Measurements from ENCODE around the gene CREG2.
"Not testable (repeated sequence)": the region's sequence is repeated elsewhere in the genome, so short reads cannot be mapped to it uniquely, and the experiment has no call there.

Gene CREG2

GRCh38 chr2:101369100-101369499, 18.2 kb downstream of the CREG2 start:
- no peak for DNase-seq

- DNase-seq = no peak
Observed at GRCh38 chr2:101368376-101368775, 18.9 kb downstream of the CREG2 start.

DNA sequence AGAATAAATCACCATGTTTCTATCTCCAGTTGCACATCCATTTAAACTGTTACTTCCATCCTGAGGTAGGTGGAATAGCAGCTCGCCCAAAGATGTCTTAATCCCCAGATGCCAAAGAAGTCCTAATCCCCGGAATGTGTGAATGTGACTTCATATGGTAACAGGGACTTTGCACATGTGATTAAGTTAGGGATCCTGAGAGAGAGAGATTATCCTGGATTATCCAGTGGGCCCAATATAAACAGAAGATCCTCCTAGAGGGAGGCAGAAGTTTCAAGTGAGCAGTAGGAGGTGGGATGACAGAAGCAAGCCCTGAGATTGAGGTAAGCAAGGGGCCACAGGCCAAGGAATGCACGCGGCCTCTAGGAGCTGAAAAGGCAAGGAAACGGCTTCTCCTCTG, 19.8 kb downstream of the CREG2 start:
- peak; percentile 15 for DNase-seq

- no peak for DNase-seq
Observed at GRCh38 chr2:101364878-101365277, 22.4 kb downstream of the CREG2 start.

DNA sequence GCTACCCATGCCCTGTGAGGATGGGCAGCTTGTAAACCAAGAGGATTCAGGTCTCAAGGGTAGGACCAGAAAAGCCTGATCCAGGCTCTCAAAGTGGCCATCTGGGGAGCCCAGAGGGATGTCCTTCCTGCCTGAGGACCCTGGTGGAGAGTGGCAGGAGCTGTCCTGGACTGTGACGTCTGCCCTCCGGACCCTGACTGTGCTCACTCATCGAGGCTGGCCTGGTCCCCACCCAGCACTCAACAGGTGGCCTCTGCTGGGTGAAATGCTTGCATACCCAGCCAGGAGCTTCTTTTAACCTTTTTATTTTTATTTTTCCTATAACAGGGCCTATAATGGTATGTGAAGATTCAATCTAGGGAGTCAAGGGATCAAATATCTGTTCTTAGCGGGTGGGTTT, 24.5 kb downstream of the CREG2 start:
- DNase-seq = no peak

DNA sequence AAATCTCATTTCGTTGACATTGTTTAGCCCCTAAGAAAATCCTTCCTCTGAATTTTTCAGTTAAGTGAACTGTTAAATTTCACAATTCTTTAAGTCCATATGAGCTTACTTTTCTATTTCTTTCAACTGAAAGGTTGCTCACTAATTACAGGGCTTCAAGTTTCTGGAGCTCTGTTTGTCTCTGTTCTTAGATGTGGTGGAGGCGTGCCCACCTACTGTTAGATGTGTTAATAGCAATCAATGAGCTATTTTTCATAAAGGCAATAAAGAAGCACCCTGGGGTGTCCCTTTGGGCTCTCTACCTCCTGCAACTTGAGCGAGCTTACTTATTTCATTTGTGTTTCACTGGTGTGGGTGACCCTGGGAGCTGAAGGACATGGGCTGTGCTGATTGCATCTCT, 25.0 kb downstream of the CREG2 start:
- DNase-seq = no peak

- DNase-seq = no peak
Observed at GRCh38 chr2:101361522-101361921, 25.8 kb downstream of the CREG2 start.

DNA sequence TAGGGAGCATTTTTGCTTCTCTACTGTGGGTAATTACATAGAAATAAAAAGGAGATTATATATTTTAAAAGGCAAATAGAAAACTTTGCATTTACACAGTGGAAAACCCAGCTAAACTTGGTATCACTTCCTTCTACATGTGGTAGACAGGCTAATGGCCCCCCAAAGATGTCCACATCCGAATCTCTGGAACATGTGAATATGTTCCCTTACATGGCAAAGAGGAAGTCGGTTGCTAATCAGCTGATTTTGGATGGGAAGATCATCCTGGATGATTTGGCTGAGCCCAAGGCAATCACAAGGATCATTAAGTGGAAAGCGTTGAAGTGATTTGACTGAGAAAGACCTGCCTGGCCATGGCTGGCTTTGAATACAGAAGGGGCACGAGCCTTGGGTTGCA, 26.2 kb downstream of the CREG2 start:
- no peak for DNase-seq

- DNase-seq = no peak
Observed at GRCh38 chr2:101360232-101360631, 27.1 kb downstream of the CREG2 start.

DNA sequence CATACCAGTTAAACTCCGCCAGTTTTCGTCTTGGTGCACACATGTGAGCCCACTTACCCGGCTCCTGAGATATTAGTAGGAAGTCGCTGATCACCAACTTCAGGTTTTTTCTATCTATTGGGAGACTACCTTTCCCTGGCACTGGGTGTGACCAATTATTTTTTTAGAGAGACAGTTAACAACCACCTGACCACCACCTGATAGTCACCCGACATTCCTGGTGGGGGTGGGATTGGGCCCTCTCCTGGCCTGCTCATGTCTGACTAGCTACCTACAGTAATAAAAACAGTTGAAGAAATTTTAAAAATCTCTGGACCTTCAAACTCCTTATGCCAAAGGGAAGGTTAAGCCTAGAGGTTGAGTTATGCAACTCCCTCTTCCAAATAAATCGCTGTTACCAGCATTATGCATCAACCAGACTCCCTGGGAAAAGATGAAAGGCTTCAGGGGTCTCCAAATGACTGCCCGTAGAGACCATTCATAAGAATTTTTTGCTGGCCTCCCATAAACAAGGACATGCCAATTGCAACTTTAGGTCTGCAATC, 27.8 kb downstream of the CREG2 start:
- no peak for DNase-seq

DNA sequence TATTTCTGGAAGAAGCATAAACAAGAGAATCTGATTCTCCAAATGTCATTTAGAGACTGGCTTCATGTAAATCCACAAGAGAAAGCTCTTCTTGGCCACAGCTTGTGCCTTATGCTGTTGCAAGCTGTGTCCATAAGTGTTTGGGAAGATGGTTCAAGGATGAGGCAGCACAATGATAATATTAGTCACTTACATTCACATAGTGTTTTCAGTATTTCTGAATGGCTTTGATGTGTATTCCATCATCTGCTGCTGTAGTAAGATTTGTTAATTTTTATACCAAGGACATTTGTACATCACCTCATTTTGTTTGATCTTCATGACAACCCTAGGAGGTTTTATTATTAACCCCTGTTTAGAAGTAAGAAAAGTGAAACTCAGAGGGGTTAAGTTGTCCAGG, 29.9 kb downstream of the CREG2 start:
- no peak for DNase-seq

GRCh38 chr2:101356521-101356920, 30.8 kb downstream of the CREG2 start:
- DNase-seq = no peak

DNA sequence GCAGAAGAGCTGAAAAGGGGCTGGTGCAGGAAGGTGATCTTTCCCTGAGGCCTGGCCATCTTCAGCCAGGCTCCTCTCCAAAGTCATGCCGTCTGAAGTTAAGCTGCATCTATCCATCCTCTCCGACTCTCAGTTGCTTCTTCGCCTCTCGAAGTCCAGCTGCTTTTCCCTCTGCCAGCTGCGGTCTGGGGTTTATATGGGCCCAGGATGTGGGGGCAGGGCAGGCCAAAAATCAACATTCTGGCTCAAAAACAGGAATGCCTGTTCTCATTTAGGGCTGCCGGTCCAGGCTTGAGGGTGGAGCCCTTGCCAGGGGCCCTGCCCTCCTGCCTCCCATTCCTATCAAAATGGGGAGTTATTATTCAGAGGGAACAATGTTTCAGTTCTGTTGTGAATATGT, 31.2 kb downstream of the CREG2 start:
- DNase-seq = no peak

DNA sequence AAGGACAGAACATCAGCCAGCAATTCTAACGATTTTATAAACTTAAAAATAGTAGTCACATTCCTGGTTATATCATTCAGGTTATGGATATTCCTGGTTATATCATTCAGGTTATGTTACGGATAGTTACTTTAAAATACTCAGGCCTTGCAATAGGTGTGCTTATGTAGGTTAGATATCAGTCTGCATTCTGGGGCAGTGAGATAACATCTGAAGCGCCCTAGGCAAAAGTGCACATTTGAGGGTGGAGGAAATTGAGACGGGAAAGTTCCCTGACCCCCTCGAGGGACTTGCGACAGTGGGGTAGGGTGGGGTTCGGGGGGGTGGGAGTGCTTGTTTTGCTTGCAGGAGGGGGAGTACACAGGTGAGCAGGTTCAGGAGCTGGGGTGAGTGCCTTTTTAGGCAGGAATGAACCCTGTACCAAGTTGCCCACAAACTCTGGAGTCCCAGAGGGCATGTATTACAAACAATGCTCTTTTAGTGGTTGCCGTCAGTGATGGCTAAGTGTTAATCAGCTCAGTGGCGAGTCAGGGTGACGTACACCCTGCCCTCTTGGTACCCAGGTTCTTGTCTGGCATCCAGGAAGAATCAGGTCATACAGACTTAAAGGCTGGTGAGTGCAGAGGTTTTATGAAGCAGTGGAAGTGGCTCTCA, 31.8 kb downstream of the CREG2 start:
- no peak for DNase-seq

DNA sequence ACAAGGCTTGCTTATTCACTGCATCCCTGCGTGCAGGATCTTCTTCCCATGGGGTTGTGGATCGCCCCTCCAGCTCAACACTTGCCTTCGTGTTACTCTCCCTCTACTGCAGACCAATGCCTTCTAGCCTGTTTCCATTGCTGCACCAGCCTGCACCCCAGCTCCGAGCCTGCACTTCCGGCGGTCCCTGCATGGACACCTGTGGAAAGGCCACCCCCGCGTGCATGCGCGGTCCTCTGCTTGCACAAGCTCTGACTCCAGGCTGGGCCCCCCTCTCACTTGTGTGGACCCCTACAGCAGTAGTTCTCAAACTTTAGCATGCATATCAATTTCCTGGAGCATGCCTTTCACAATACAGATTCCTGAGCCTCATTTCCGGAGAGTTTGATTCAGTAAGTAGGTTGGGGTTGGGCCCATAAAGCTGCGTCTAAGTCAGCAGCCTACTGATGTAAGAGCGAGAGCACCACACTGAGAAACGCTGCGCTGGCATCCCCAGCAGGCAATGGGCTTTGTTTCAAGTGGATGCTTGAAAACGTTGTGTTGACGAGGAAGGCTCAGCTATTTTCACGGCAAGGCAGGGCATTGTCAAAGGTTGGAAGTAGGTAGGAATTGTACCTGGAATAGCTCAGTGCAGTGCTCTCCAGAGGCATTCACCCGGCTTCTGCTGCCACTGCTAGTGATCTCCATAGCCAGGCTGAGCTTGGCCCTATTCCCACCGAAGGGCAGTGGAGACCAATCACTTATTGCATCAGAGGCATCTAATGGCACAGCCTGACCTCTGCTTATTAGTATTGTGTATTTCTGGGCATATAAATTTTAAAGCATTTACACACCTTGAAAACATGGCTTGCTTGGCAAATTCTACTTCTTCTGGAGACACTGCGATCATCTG, 32.6 kb downstream of the CREG2 start:
- DNase-seq = no peak

GRCh38 chr2:101352631-101353030, 34.7 kb downstream of the CREG2 start:
- DNase-seq = not testable (repeated sequence)

- no peak for DNase-seq
Observed at GRCh38 chr2:101351207-101351606, 36.1 kb downstream of the CREG2 start.

DNA sequence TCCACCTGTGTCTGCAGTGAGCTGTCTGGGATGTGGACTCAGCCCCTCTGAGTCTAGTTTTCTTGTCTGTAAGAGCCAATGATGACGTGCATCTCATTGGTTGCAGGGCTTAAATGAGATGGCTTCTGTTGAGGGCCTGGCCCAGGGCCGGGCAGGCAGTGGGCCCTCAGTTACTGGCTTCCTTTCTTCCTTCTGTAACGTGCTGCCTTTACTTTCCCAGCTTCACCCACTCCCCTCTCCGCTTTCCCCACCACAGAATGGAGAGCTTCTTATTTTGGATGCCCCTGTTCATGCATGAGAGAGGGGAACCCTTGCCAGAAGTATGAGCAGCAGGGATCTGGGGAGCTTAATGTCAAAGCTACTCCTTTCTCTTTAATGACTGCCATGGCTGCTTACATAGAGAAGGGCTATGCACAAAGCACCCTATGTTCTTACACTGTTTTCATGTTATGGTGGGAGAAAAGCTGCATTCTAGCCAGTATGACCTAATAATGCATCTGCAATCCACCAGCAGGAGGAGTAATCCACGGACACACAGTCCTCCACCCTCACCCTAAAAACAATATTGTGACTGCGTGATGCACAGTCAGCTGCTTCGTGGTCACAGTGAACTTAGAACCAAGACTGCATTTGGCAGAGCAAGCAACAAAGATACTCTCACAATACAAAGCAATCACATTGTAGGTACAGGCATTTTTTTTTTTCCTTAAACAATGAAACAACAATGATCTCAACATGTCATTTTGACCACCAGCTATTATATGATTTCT, 37.2 kb downstream of the CREG2 start:
- DNase-seq = no peak

- DNase-seq = no peak
Observed at GRCh38 chr2:101348883-101349282, 38.4 kb downstream of the CREG2 start.

DNA sequence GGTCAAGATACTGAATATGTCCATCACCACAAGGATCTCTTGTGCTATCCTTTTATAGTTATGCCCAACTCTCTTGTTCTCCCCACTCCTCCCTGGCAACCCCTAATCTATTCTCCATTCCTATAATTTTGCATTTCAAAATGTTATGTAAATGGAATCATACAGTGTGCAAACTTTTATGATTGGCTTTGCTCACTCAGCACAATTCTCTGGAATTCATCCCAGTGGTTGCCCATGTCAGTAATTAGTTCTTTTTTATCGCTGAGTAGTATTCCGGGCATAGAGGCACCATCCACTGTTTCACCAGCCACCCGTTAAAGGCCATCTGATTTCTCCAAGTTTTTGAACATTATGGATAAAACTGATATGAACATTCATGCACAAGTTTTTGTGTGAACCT, 40.4 kb downstream of the CREG2 start:
- no peak for DNase-seq

DNA sequence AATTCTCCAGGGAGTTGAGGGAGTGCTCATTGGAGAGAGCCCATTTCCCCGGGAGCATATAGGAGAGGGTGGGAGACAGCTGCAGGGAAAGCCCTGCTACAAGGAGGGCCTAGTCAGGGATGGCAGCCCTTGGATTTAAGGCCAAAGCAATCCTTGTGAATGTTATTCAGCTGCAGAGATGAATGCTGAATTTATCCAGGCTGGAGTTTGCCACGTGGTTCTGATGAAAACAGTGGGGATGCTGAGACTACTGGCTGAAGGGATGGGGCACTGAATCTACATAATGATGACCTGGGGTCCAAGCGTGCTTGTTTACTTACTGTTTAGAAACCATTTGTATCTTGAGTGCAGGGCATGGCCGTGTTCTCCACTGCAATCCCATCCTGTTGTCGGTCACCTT, 43.2 kb downstream of the CREG2 start:
- no peak for DNase-seq

DNA sequence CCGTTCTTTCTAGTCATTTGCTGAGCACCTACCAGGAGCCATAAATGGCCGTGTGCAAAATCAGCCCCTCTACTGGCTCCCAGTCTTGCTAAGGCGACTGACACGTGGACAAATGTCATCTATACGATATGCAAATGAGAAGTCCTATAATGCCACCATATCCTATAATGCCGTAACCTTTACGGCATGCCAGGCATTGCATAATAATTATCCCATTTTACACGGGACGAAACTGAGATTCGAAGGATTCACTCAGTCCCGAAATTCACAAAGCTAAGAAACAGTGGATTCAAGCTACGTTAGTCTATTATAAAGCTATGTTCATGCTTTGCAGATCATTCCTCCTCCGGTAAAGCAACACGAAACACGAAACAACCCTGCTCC, 44.7 kb downstream of the CREG2 start:
- DNase-seq = no peak

- DNase-seq = no peak
Observed at GRCh38 chr2:101341901-101342624, 45.2 kb downstream of the CREG2 start.
